Adrenal gland (tissue), 5 donors: ENCODE data around the gene TAS1R1.

Source experiments
- POLR2A ChIP-seq, 2 donors: fragments of 450-650 bp; IDR thresholded peaks; one replicate each; pipeline ENCODE4 v1.6.1; 2017; ENCODE audit warnings: antibody characterized with exemption in 2 of 2, mild to moderate bottlenecking in 2 of 2, moderate library complexity in 1 of 2
- TF ChIP-seq, protein P1 (sequence below), 6 experiments: fragments of 450-650 bp in 4 of 6; fragments of 200-600 bp in 2 of 6; sonication (generic) in 1 of 6; IDR thresholded peaks; 1 replicate in 5 of 6; 2 replicates in 1 of 6; pipeline versions ENCODE4 v1.5.1 to v1.8.0; 2016 to 2021; ENCODE audit warnings: antibody characterized with exemption in 6 of 6, mild to moderate bottlenecking in 2 of 6, moderate library complexity in 1 of 6
- donor health status: DM: no; HTN: no; CAD: no.

DNA sequence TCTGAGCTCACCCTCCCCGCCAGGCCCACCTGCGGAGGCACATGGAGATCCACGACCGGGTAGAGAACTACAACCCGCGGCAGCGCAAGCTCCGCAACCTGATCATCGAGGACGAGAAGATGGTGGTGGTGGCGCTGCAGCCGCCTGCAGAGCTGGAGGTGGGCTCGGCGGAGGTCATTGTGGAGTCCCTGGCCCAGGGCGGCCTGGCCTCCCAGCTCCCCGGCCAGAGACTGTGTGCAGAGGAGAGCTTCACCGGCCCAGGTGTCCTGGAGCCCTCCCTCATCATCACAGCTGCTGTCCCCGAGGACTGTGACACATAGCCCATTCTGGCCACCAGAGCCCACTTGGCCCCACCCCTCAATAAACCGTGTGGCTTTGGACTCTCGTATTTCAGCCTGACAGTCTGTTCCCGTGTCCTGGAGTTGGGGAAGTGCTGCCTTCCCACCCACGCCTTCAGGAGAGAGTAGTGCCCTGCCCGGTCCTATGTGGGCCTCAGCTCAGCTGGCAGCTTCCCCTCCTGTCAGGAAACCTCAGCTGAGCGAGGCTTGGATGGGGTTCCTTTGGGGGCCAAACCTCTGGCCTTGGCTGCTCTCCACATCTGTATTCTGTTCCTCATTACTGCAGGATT is 33.9 kb downstream of the TAS1R1 start:
- TF ChIP-seq, protein P1, sequence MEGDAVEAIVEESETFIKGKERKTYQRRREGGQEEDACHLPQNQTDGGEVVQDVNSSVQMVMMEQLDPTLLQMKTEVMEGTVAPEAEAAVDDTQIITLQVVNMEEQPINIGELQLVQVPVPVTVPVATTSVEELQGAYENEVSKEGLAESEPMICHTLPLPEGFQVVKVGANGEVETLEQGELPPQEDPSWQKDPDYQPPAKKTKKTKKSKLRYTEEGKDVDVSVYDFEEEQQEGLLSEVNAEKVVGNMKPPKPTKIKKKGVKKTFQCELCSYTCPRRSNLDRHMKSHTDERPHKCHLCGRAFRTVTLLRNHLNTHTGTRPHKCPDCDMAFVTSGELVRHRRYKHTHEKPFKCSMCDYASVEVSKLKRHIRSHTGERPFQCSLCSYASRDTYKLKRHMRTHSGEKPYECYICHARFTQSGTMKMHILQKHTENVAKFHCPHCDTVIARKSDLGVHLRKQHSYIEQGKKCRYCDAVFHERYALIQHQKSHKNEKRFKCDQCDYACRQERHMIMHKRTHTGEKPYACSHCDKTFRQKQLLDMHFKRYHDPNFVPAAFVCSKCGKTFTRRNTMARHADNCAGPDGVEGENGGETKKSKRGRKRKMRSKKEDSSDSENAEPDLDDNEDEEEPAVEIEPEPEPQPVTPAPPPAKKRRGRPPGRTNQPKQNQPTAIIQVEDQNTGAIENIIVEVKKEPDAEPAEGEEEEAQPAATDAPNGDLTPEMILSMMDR (IDR thresholded peaks at IDR 0.05) = no peak
- TF ChIP-seq POLR2A (IDR thresholded peaks at IDR 0.05) = no peak
